Measurements from ENCODE around the gene PHKA2. TPM values are rescaled to one million over a fixed set of nuclear protein-coding genes. Genes with fewer than 3 reads are reported as not detected.
"Not testable (repeated sequence)": the region's sequence is repeated elsewhere in the genome, so short reads cannot be mapped to it uniquely, and the experiment has no call there.

The PHKA2 gene
- total and polyA plus RNA-seq, 10 donors = 13.7 to 46.0 (median 35.7) TPM

DNA sequence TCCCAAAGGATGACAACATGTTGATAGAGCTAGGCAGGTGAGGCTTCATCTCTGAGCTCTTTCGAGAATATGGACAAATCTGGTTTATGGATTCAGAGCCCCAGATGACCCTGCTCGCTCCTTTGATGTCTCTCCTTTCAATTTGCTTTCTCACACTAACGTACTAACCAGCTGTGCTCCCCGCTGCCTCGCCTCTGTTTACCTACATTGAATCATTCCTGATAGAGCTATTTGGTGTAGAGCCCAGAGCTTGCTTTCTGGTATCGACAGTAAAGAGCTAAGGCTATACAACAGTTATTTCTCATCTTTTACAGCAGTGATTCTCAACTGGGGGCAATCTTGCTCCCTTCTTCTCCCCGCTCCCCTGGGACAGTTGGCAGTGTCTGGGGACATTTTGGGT, 8.9 kb upstream of the PHKA2 start:
- 82 to 94% (median 91%) methylated on average over 7 of the region's 7 CpGs for WGBS, 5 donors
- Histone ChIP-seq H3K27me3 (replicated peaks in 1 of 7) (no peaks in the 10 kb centered on the region), H3K9me3 (no peaks in the 10 kb centered on the region), H3K36me3 (peaks cover 0 to 10% (median 0%) of the 10 kb centered on the region in 6 donors), H3K4me3 (no peak overlapping the region), H3K27ac (no peak overlapping the region), H3K4me1 (no peaks in the 10 kb centered on the region)
- intact Hi-C loops (cut with DNase I; ENCODE audit: low total_unique reads) = no loop called here
- no peak for DNase-seq
- no peak for TF ChIP-seq POLR2AphosphoS5 (IDR thresholded peaks at IDR 0.05)
- TF ChIP-seq, protein P1, sequence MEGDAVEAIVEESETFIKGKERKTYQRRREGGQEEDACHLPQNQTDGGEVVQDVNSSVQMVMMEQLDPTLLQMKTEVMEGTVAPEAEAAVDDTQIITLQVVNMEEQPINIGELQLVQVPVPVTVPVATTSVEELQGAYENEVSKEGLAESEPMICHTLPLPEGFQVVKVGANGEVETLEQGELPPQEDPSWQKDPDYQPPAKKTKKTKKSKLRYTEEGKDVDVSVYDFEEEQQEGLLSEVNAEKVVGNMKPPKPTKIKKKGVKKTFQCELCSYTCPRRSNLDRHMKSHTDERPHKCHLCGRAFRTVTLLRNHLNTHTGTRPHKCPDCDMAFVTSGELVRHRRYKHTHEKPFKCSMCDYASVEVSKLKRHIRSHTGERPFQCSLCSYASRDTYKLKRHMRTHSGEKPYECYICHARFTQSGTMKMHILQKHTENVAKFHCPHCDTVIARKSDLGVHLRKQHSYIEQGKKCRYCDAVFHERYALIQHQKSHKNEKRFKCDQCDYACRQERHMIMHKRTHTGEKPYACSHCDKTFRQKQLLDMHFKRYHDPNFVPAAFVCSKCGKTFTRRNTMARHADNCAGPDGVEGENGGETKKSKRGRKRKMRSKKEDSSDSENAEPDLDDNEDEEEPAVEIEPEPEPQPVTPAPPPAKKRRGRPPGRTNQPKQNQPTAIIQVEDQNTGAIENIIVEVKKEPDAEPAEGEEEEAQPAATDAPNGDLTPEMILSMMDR (IDR thresholded peaks at IDR 0.05 in 8 of 11, conservative IDR thresholded peaks at IDR 0.05 in 3 of 11) = no peak
- TF ChIP-seq POLR2A (IDR thresholded peaks at IDR 0.05) = no peak

DNA sequence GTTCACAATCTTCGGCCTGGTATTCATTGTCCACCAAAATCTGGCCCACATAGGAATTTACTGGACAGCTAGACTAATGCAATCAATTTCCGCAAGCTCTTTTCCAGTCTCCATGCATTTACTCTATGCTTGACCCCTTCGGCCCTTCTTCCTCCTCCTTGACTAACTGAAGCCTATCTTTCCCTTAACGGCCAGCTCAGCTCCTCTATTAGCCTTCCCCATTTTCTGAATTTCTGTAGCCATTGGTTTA, 1.2 kb upstream of the PHKA2 start:
- peaks cover 0 to 10% (median 0%) of the 10 kb centered on the region in 6 donors for H3K36me3 ChIP-seq
- DNase-seq = no peak
- WGBS, 5 donors = 4 to 54% (median 4%) methylated on average over 4 of the region's 4 CpGs
- peaks cover 0 to 40% (median 12%) of the 10 kb centered on the region in 6 donors for H3K4me1 ChIP-seq
- TF ChIP-seq, protein P1 (IDR thresholded peaks at IDR 0.05 in 8 of 11, conservative IDR thresholded peaks at IDR 0.05 in 3 of 11) = no peak
- TF ChIP-seq POLR2AphosphoS5 (IDR thresholded peaks at IDR 0.05) (no peak), POLR2A (IDR thresholded peaks at IDR 0.05) (no peak)
- H3K4me3 ChIP-seq = peak overlapping the region; percentile 55 to 84 (median 66)
- H3K27me3 ChIP-seq (replicated peaks in 1 of 7) = peaks cover 0 to 12% (median 0%) of the 10 kb centered on the region in 7 donors
- no peaks in the 10 kb centered on the region for H3K9me3 ChIP-seq
- intact Hi-C loops (cut with DNase I; ENCODE audit: low total_unique reads) = no loop called here
- peak overlapping the region; percentile 38 to 97 (median 92) for H3K27ac ChIP-seq

DNA sequence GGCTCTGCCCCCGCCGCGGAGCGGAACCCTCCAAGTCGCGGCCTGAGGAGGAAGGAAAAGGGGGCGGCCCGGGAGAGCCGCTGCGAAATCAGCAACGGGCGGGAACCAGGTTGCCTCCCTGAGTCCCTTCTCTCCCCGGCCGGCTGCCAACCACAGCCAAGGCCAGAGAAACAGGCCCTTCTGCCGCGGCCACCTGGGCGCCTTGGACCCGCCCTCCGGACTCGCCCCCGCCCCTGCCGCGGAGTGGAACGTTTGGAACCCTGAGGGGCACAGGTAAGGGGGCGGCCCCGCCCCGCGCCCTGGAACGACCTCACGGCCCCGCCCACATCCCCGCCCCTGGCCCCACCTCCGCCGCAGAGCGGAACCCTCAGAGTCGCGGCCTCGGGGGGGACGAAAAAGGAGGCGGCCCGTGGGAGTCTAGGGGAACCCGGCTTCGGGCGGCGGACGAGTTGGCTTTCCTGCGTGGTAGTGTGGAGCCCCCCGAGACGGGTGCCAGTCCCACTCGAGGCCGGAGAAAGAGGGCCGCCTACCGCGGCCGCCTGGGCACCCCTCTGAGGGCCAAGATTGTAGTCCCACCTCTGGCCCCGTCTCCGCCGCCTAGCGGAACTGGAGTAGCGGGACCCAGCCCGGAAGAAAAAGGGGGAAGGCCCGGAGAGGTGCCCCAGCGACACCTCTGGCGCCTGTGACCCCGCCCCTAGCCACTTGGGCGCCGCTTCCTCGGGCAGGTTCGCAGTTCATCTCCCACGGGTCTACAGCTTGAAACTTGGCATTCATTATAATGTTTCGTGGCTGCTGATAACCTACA, 669 bp upstream of the PHKA2 start:
- TF ChIP-seq, protein P1 (IDR thresholded peaks at IDR 0.05 in 8 of 11, conservative IDR thresholded peaks at IDR 0.05 in 3 of 11) = peak; percentile 19 to 78 (median 58)
- TF ChIP-seq POLR2AphosphoS5 (IDR thresholded peaks at IDR 0.05) (peak; percentile 74 to 80 (median 76)), POLR2A (IDR thresholded peaks at IDR 0.05) (peak in 1 of 3 donors; percentile 6)
- H3K36me3 ChIP-seq = peaks cover 0 to 10% (median 0%) of the 10 kb centered on the region in 6 donors
- no peaks in the 10 kb centered on the region for H3K9me3 ChIP-seq
- peaks cover 0 to 12% (median 0%) of the 10 kb centered on the region in 7 donors for H3K27me3 ChIP-seq (replicated peaks in 1 of 7)
- H3K4me3 ChIP-seq = peak overlapping the region; percentile 55 to 84 (median 66)
- peak; percentile 95 for DNase-seq
- intact Hi-C loops (cut with DNase I; ENCODE audit: low total_unique reads) = no loop called here
- peaks cover 0 to 40% (median 12%) of the 10 kb centered on the region in 6 donors for H3K4me1 ChIP-seq
- peak overlapping the region; percentile 38 to 97 (median 92) for H3K27ac ChIP-seq
- WGBS, 5 donors = 0 to 31% (median 1%) methylated on average over 7 to 71 of the region's 71 CpGs

DNA sequence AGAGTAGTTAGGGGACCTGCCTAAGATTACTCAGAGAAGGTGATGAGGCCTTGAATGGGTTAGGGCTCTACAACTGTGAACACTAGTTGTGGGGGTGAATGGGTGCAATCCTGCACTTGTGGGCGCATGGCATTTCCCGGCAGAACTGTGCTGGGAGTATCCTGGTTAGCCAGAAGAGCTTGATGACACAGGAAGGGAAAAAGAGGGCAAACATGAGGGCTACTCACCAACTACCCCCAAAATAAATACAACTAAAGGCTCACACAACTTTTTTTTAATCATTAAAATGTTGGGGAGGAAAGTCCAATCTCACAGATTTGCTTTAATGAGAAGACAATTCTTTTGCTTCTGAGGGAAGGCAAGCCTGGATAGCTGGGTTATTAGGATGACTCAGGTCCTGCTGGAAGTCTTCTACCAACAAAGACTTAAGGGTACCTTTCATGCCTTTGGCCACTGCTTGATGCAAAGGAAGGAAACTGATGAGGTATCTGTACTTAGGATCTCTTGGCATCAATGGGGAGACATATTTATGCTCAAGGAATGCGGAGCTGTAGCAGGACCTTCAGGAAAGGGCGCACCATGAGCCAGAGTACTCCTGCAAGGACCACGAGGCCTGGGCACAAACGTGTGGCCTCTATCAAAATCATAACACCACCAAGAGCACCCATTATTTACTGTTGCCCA, 2.6 kb downstream of the PHKA2 start:
- H3K27ac ChIP-seq = no peak overlapping the region
- DNase-seq = no peak
- H3K9me3 ChIP-seq = no peaks in the 10 kb centered on the region
- peaks cover 0 to 12% (median 0%) of the 10 kb centered on the region in 7 donors for H3K27me3 ChIP-seq (replicated peaks in 1 of 7)
- H3K4me1 ChIP-seq = peaks cover 0 to 40% (median 12%) of the 10 kb centered on the region in 6 donors
- intact Hi-C loops (cut with DNase I; ENCODE audit: low total_unique reads) = no loop called here
- WGBS, 5 donors = 80 to 93% (median 82%) methylated on average over 6 of the region's 6 CpGs
- no peak for TF ChIP-seq POLR2A (IDR thresholded peaks at IDR 0.05)
- no peak for TF ChIP-seq POLR2AphosphoS5 (IDR thresholded peaks at IDR 0.05)
- TF ChIP-seq, protein P1 (IDR thresholded peaks at IDR 0.05 in 8 of 11, conservative IDR thresholded peaks at IDR 0.05 in 3 of 11) = no peak
- no peak overlapping the region for H3K4me3 ChIP-seq
- no peaks in the 10 kb centered on the region for H3K36me3 ChIP-seq

DNA sequence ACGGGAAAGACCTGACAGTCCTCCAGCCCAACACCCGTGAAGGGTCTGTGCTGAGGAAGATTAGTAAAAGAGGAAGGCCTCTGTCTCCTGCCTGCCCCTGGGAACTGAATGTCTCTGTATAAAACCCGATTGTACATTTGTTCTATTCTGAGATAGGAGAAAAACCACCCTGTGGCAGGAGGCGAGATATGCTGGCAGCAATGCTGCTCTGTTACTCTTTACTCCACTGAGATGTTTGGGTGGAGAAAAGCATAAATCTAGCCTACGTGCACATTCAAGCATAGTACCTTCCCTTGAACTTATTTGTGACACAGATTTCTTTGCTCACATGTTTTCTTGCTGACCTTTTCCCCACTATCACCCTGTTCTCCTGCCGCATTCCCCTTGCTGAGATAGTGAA, 3.7 kb downstream of the PHKA2 start:
- DNase-seq; H3K27ac ChIP-seq; intact Hi-C loops (cut with DNase I; ENCODE audit: low total_unique reads); H3K9me3 ChIP-seq; H3K4me3 ChIP-seq; H3K36me3 ChIP-seq: not testable (repeated sequence)
- Histone ChIP-seq H3K4me1 (peaks cover 0 to 33% (median 10%) of the 10 kb centered on the region in 6 donors), H3K27me3 (replicated peaks in 1 of 7) (peaks cover 0 to 12% (median 0%) of the 10 kb centered on the region in 7 donors)
- WGBS, 5 donors = 57 to 71% (median 66%) methylated on average over 5 to 6 of the region's 6 CpGs
